HG03565 (cell line): ENCODE measurements around the gene CCBE1.
A peak's percentile ranks its signal among the peaks of the same experiment; 100 is the strongest.
"Not testable (repeated sequence)": the region's sequence is repeated elsewhere in the genome, so short reads cannot be mapped to it uniquely, and the experiment has no call there.

Source experiments
- ATAC-seq: cut with Tn5 transposase; IDR thresholded peaks from one replicate; pipeline ENCODE4 v1.9.1; 2021; ENCODE audit warnings: mild to moderate bottlenecking, moderate library complexity; ENCODE audit not compliant: unreplicated experiment

The CCBE1 gene

GRCh38 chr18:59697236-59697932, at the start of gene CCBE1:
CCBE1 (minus strand) TSS chr18:59697423.
- peak; percentile 63 for ATAC-seq

- no peak for ATAC-seq
Measured at GRCh38 chr18:59744271-59744721, 47.1 kb upstream of the CCBE1 start.

DNA sequence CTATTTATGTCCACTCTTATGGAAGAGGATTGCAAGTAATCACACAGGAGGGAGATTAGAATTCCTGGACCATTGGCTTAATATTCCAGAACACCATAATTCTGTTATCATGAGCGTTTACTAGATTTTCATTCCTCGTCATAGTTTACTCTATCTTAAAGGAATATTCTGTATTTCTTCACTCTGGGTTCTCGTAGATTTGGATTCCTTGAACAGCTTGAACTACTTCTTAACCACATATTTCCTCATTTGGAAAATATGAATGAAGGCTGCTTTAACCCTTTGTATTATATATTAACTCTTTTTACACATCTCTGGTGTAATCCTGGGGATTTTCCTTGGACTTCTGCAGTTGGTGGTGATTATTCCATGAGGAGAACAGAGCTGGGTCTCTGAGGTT, 46.3 kb upstream of the CCBE1 start:
- ATAC-seq = no peak

- ATAC-seq = no peak
Measured at GRCh38 chr18:59742325-59743111, 45.3 kb upstream of the CCBE1 start.

DNA sequence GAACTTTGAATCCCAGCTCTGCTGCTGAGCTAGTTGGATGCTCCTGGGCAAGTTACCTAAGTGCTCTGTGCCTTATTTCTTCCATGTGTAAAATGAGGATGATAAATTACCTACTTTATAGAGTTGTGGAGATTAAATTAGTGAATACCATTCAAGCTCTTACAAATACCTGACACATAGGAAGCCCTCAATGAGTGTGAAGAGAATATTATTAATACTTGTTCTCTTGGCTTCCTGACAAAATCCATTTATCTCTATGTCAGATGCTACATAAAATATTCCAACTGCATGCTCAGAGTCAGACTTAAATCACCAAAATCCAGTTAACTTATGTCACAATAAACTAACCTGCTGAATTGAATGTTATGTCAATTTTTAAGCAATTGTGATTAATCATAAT, 42.9 kb upstream of the CCBE1 start:
- ATAC-seq = no peak

- ATAC-seq = no peak
Measured at GRCh38 chr18:59737776-59738300, 40.6 kb upstream of the CCBE1 start.

- not testable (repeated sequence) for ATAC-seq
Measured at GRCh38 chr18:59737335-59737734, 40.1 kb upstream of the CCBE1 start.

GRCh38 chr18:59736061-59736460, 38.8 kb upstream of the CCBE1 start:
- no peak for ATAC-seq

DNA sequence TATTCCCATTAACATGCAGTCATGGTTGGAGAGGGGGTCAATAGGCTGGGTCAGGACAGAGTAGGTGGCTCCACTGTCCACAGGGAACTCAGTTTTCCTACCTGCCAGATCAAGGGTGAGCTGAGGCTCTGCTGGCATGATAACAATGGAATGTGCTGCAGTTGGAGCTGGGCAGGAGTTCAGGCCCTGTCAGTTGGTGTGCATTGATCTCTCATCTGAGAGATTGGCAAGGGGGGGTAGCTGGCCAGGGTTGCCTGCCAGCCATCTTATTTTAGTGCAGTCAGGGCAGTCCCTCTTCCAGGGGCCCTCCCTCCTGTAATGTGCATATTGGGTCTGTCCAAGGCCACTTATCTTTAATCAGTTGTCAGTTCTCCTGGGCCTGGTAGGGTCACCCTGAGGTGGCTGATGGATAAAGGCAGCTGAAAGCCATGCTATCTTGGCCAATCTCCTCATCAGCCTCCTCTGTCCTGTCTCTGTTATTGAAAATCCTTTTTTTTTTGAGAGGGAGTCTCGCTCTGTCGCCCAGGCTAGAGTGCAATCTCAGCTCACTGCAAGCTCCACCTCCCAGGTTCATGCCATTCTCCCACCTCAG, 38.1 kb upstream of the CCBE1 start:
- ATAC-seq = no peak

DNA sequence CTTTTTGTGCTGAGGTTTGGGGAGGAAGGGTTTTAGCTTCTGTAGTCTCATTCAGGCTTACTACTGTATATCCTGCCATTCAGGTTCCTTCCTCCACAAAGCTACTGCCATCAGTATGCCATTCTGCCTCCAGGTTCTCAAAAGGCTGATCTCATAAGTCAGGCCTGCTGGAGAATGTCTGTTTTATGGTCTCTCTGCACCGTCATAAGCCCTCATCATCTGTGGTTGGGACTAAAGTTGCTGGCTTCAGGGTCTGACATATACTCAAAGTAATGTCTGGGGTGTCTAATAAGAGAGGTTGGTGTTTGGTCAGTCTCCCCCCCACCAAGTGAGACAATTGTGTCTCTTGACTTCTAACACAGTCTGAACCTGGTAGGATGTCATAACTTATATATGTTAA, 36.2 kb upstream of the CCBE1 start:
- no peak for ATAC-seq

- ATAC-seq = no peak
Measured at GRCh38 chr18:59730896-59731295, 33.7 kb upstream of the CCBE1 start.

DNA sequence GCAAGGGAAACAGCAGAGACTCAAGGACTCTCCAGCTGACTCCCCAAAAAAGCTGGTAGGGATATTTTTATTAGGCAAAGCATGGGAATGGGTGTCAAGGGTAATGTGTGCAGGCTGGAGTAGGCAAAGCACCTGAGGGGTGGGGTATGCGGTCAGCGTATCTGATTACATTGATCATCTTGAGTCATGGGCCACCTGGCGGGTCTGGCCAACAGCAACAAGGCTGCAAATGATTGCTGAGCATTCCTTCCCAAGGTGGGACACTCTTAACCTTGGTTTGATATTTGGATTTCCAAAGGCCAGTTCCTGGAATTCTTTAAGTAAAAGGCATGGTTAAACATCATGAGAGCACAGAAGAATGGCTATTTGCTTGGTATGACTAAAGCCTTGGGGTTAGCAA, 32.6 kb upstream of the CCBE1 start:
- ATAC-seq = no peak

GRCh38 chr18:59728816-59729215, 31.6 kb upstream of the CCBE1 start:
- ATAC-seq = no peak

DNA sequence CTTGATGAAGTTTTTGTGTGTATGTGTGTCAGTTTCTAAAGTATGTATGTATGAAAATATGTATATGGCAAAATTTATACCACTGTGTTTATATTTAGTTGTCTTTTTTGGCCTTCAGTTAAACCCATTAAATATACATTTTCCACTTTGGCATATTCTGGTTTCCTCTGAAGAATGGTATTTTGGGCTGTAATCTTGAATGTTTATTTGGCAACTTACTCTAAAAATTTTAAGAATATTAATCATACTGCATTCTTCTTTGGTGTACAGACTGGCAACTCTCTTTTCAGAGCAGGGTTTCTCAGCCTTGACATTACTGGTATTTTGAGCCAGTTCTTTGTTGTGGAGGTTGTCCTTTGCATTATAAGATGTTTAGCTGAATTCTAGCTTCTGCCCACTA, 27.9 kb upstream of the CCBE1 start:
- ATAC-seq = no peak

DNA sequence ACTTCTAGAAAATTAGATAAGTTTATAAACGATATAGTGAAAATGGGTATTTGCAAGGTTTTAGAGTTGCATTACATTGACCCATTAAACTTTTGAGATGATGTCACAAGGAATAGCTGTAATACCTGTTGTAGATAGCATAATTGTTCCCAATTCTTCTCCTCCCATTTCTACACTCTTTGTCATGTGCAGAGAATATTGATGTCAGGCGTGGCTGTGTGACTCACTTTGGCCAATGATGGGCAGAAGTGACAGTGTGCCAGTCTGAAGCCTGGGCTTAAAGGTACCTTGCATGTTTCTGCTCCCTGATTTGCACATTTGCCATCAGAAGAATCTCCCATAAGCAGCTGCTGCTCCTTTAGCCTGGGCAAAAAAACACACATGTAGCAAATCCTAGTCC, 26.9 kb upstream of the CCBE1 start:
- no peak for ATAC-seq

- ATAC-seq = no peak
Measured at GRCh38 chr18:59721931-59722330, 24.7 kb upstream of the CCBE1 start.

GRCh38 chr18:59721211-59721610, 24.0 kb upstream of the CCBE1 start:
- ATAC-seq = no peak

GRCh38 chr18:59719544-59720181, 22.4 kb upstream of the CCBE1 start:
- ATAC-seq = no peak

GRCh38 chr18:59718464-59719157, 21.4 kb upstream of the CCBE1 start:
- ATAC-seq = no peak

DNA sequence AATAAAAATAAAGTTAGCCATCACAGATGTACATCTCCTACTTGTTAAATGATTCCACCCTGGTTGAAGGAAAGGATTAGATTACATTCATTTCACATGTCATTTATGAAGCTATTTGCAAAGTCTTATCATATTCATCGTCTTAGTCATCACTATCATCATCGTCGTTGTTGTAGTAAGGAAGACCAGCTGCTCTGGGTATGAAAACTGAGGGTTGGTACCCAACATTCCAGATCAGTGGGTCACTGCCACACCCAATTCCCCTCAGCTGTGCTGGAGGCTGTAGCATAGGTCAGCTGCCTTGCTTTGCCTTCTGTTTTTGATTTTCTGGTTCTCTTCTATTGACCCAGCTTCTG, 20.9 kb upstream of the CCBE1 start:
- no peak for ATAC-seq

DNA sequence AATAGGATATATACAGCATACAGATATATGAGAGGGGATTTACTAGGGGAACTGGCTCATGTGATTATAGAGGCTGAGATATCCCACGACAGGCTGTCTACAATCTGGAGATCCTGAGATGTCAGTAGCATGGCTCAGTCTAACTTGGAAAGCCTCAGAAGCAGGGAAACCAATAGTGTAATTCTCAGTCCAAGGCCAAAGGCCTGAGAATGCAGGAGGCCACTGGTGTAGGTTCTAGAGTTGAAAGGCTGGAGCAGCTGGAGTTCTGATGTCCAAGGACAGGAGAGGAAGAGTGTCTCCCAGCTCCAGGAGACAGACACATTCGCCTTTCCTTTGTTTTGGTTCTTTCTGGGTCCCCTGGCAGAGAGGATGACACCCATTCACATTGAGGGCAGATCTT, 20.1 kb upstream of the CCBE1 start:
- no peak for ATAC-seq
